Neural cell (in vitro differentiated cells): ENCODE measurements around the gene ACVR1. TPM values are rescaled to one million over a fixed set of nuclear protein-coding genes. Genes with fewer than 3 reads are reported as not detected.

Experiments used
- H2AFZ ChIP-seq: fragments of 200-600, 300-800 bp; sonication (generic), shearing (Covaris generic); 2 replicates; pipeline ENCODE4 v1.6.0; 2014; ENCODE audit warnings: low read depth, mild to moderate bottlenecking, antibody characterized with exemption, low read length, moderate library complexity
- H3F3A ChIP-seq: fragments of 200-600 bp; shearing (Covaris generic); 2 replicates; pipeline ENCODE4 v1.6.1; 2016; ENCODE audit warnings: mild to moderate bottlenecking, moderate library complexity, mixed read lengths, antibody characterized with exemption, low read length; ENCODE audit not compliant: insufficient read depth, poor library complexity, severe bottlenecking
- H3K27ac ChIP-seq: fragments of 200-600, 300-800 bp; sonication (generic), shearing (Covaris generic); 2 replicates; pipeline ENCODE4 v1.5.1; 2014; ENCODE audit warnings: mild to moderate bottlenecking, low read length, moderate library complexity
- H3K27me3 ChIP-seq: fragments of 300-800, 200-600 bp; sonication (generic), shearing (Covaris generic); 2 replicates; pipeline ENCODE4 v1.6.0; 2014; ENCODE audit warnings: mild to moderate bottlenecking, low read depth, low read length, moderate library complexity; ENCODE audit not compliant: insufficient read depth
- H3K36me3 ChIP-seq: fragments of 300-800, 200-600 bp; sonication (generic), shearing (Covaris generic); 2 replicates; pipeline ENCODE4 v1.5.1; 2014; ENCODE audit warnings: mild to moderate bottlenecking, antibody characterized with exemption, low read length, moderate library complexity; ENCODE audit not compliant: insufficient read depth
- H3K4me2 ChIP-seq: fragments of 300-800, 200-600 bp; sonication (generic), shearing (Covaris generic); 2 replicates; pipeline ENCODE4 v1.6.0; 2014; ENCODE audit warnings: mild to moderate bottlenecking, low read length
- H3K4me3 ChIP-seq: fragments of 300-800, 200-600 bp; sonication (generic), shearing (Covaris generic); 2 replicates; pipeline ENCODE4 v1.5.1; 2014; ENCODE audit warnings: mild to moderate bottlenecking, low read length, moderate library complexity
- H3K79me2 ChIP-seq: fragments of 200-600 bp; shearing (Covaris generic); replicated peaks from 2 replicates; pipeline ENCODE4 v1.6.0; 2014; ENCODE audit warnings: mild to moderate bottlenecking, low read length, moderate library complexity; ENCODE audit not compliant: insufficient read depth
- H3K9ac ChIP-seq: fragments of 300-800, 200-600 bp; sonication (generic), shearing (Covaris generic); 2 replicates; pipeline ENCODE4 v1.6.1; 2016; ENCODE audit warnings: mild to moderate bottlenecking, low read length, mixed read lengths
- H3K9me2 ChIP-seq: fragments of 200-600 bp; shearing (Covaris generic); 2 replicates; pipeline ENCODE4 v1.6.1; 2016; ENCODE audit warnings: mild to moderate bottlenecking, low read length, mixed read lengths; ENCODE audit not compliant: insufficient read depth
- H3K9me3 ChIP-seq: fragments of 200-600, 300-800 bp; sonication (generic), shearing (Covaris generic); 2 replicates; pipeline ENCODE4 v1.6.1; 2016; ENCODE audit warnings: mild to moderate bottlenecking, mixed run types, low read length, moderate library complexity, mixed read lengths
- H4K20me1 ChIP-seq: fragments of 200-600 bp; shearing (Covaris generic); 2 replicates; pipeline ENCODE4 v1.6.1; 2016; ENCODE audit warnings: mild to moderate bottlenecking, mixed run types; ENCODE audit not compliant: insufficient read depth
- CTCF ChIP-seq: fragments of 450-650 bp; IDR thresholded peaks from 2 replicates; pipeline ENCODE4 v1.5.1; 2014; ENCODE audit warnings: antibody characterized with exemption, mild to moderate bottlenecking, moderate library complexity; ENCODE audit not compliant: poor library complexity, severe bottlenecking
- EP300 ChIP-seq: fragments of 450-650 bp; conservative IDR thresholded peaks from 2 replicates; pipeline ENCODE4 v1.6.1; 2014; ENCODE audit warnings: antibody characterized with exemption, mild to moderate bottlenecking, moderate library complexity; ENCODE audit not compliant: poor library complexity, severe bottlenecking
- EZH2 ChIP-seq: fragments of 200-600, 300-800 bp; shearing (Covaris generic), sonication (generic); IDR thresholded peaks from 2 replicates; pipeline ENCODE4 v1.6.1; 2014; ENCODE audit warnings: antibody characterized with exemption, low read length, borderline replicate concordance, mild to moderate bottlenecking; ENCODE audit not compliant: insufficient read depth, poor library complexity, severe bottlenecking
- MXI1 ChIP-seq: fragments of 450-650 bp; conservative IDR thresholded peaks from 2 replicates; pipeline ENCODE4 v1.6.1; 2014; ENCODE audit warnings: antibody characterized with exemption, mild to moderate bottlenecking; ENCODE audit not compliant: poor library complexity, severe bottlenecking
- POLR2AphosphoS5 ChIP-seq: IDR thresholded peaks from 2 replicates; pipeline ENCODE4 v1.6.1; 2012
- RAD21 ChIP-seq: fragments of 450-650 bp; conservative IDR thresholded peaks from 2 replicates; pipeline ENCODE4 v1.6.1; 2014; ENCODE audit warnings: antibody characterized with exemption, mild to moderate bottlenecking, moderate library complexity
- REST ChIP-seq: IDR thresholded peaks from 2 replicates; pipeline ENCODE4 v1.6.1; 2012; ENCODE audit warnings: borderline replicate concordance
- SMC3 ChIP-seq: fragments of 450-650 bp; conservative IDR thresholded peaks from 2 replicates; pipeline ENCODE4 v1.6.1; 2014; ENCODE audit warnings: antibody characterized with exemption, mild to moderate bottlenecking, moderate library complexity; ENCODE audit not compliant: poor library complexity
- TAF1 ChIP-seq: IDR thresholded peaks from 2 replicates; pipeline ENCODE4 v1.6.1; 2012; ENCODE audit warnings: low read depth
- polyA plus RNA-seq: library from polyadenylated mRNA; depleted of rRNA; stranded (reverse); fragments of >200 nt; gene quantifications from 2 replicates; pipeline ENCODE4 v1.2.3, GENCODE V29; 2014

The ACVR1 gene
- polyA plus RNA-seq, 1 donor from 2014 or later = 4.0 TPM

DNA sequence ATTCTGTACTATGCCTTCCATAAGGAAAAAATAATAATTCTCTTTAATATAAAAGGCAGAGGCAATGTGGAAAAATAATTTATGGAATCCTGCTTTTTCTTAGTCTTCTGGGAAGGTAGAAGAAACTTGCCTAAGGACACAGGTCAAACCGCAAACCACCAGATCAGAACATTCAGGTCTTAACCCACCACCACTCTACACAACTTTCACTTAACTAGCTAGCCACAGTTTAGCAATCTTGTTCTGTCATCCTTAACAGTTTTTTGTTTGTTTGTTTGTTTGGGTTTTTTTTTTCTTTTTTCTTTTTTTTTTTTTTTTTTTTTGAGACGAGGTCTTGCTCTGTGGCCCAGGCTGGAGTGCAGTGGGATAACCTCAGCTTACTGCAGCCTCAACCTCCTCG is 70.6 kb downstream of the ACVR1 start:
- Histone ChIP-seq H2AFZ (no peak overlapping the region), H3K9ac (no peak overlapping the region), H3K79me2 (no peaks in the 10 kb centered on the region), H3K9me3 (no peaks in the 10 kb centered on the region), H3K27ac (no peak overlapping the region), H3K4me2 (no peak overlapping the region), H3K4me3 (no peak overlapping the region), H3F3A (no peaks in the 10 kb centered on the region), H3K36me3 (no peaks in the 10 kb centered on the region), H3K27me3 (no peaks in the 10 kb centered on the region), H4K20me1 (no peaks in the 10 kb centered on the region), H3K9me2 (no peaks in the 10 kb centered on the region)
- TF ChIP-seq POLR2AphosphoS5 = no peak
- TF ChIP-seq RAD21 = no peak
- TF ChIP-seq EP300 = no peak
- no peak for TF ChIP-seq TAF1
- TF ChIP-seq MXI1 = no peak
- TF ChIP-seq SMC3 = no peak
- TF ChIP-seq CTCF = no peak
- TF ChIP-seq EZH2 = no peak
- TF ChIP-seq REST = no peak

DNA sequence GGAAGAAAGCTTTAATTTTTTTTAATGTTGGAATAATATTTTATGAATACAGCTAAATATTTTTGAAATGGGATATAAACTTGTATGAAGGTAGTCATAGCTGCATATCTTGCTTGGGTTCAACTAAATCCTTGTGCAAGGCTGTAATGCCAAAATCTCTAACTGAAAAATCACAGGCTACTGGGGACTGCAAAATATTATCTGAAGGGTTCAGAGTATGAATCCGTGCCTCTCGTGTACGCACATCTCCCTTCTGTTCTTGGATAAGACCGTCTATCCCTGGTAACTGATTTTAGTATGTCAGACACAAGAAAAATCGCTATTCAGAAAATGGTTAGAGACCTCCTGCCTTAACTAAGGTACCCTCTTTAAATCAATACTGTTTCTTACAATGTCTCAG is 71.8 kb downstream of the ACVR1 start:
- TF ChIP-seq CTCF = no peak
- TF ChIP-seq EZH2 = no peak
- no peak for TF ChIP-seq SMC3
- no peak for TF ChIP-seq REST
- no peak for TF ChIP-seq POLR2AphosphoS5
- TF ChIP-seq EP300 = no peak
- no peak for TF ChIP-seq TAF1
- no peak for TF ChIP-seq RAD21
- TF ChIP-seq MXI1 = no peak
- no peaks in the 10 kb centered on the region for H3K27me3 ChIP-seq
- no peaks in the 10 kb centered on the region for H4K20me1 ChIP-seq
- H3K9me2 ChIP-seq = no peaks in the 10 kb centered on the region
- H3K79me2 ChIP-seq = no peaks in the 10 kb centered on the region
- no peaks in the 10 kb centered on the region for H3F3A ChIP-seq
- no peak overlapping the region for H3K4me2 ChIP-seq
- no peak overlapping the region for H3K9ac ChIP-seq
- H3K36me3 ChIP-seq = no peaks in the 10 kb centered on the region
- no peaks in the 10 kb centered on the region for H3K9me3 ChIP-seq
- H3K4me3 ChIP-seq = no peak overlapping the region
- no peak overlapping the region for H2AFZ ChIP-seq
- H3K27ac ChIP-seq = no peak overlapping the region
